A549 (cell line): Measurements from ENCODE around the gene KIFC3. TPM values are rescaled to one million over a fixed set of nuclear protein-coding genes. Genes with fewer than 3 reads are reported as not detected.

Experiments used
- ATAC-seq, 2 experiments: fragments of 200-7000 bp in 1 of 2; fragments of >200 bp in 1 of 2; cut with Nextera tagmentation in 1 of 2; cut with Tn5 transposase in 1 of 2; 3 replicates each; pipeline versions ENCODE4 v1.8.0 to v1.9.1; 2018 to 2020; ENCODE audit warnings: mild to moderate bottlenecking in 1 of 2, moderate library complexity in 1 of 2
- CTCF ChIA-PET: fragments of 300-600 bp; sonication (Branson Sonifier 250); formaldehyde crosslinking; extraction: SDS; loops from one replicate; lab custom pipeline; 2021; ENCODE audit warnings: antibody characterized with exemption, inconsistent platforms; lab: Yijun Ruan, JAX
- POLR2A ChIA-PET: fragments of 350-600 bp; formaldehyde crosslinking; extraction: SDS; loops from one replicate; lab custom pipeline; 2021; ENCODE audit warnings: antibody characterized with exemption, inconsistent platforms; lab: Yijun Ruan, JAX
- DNase-seq, 2 experiments: peaks; one replicate each; pipeline versions ENCODE4 v3.0.0 to v3.0.0-alpha.2; 2011 to 2016; ENCODE audit warnings: low read depth in 1 of 2, low spot score in 1 of 2
- FAIRE-seq: peaks from 2 replicates; lab custom pipeline; 2011; peaks lifted over from hg19 to GRCh38; lab: Jason Lieb, UNC
- H3K27ac ChIP-seq, 2 experiments: fragments of >200 bp; sonication (Bioruptor Twin); formaldehyde crosslinking; 3 replicates each; pipeline ENCODE4 v1.5.1; 2016 to 2017
- H3K4me1 ChIP-seq: fragments of >200 bp; sonication (Bioruptor Twin); formaldehyde crosslinking; 3 replicates; pipeline ENCODE4 v1.6.1; 2016
- H3K4me2 ChIP-seq: fragments of >200 bp; sonication (Bioruptor Twin); formaldehyde crosslinking; 3 replicates; pipeline ENCODE4 v1.6.1; 2016
- H3K4me3 ChIP-seq: fragments of >200 bp; sonication (Bioruptor Twin); formaldehyde crosslinking; 3 replicates; pipeline ENCODE4 v1.5.1; 2016
- H3K9me3 ChIP-seq: fragments of >200 bp; sonication (Bioruptor Twin); formaldehyde crosslinking; 3 replicates; pipeline ENCODE4 v1.6.1; 2016
- ATOH8 ChIP-seq: fragments of 250-450 bp; sonication (Bioruptor Pico); IDR thresholded peaks from 2 replicates; pipeline ENCODE4 v1.5.0; 2020; ENCODE audit warnings: low read depth, mild to moderate bottlenecking, moderate library complexity
- CBX8 ChIP-seq: fragments of 200-600 bp; sonication (generic); IDR thresholded peaks from 2 replicates; pipeline ENCODE4 v1.6.1; 2016
- CTCF ChIP-seq: fragments of >200 bp; sonication (Bioruptor Twin); formaldehyde crosslinking; IDR thresholded peaks from 3 replicates; pipeline ENCODE4 v1.5.1; 2016
- EHMT2 ChIP-seq: fragments of 200-600 bp; sonication (generic); IDR thresholded peaks from 2 replicates; pipeline ENCODE4 v1.6.1; 2016; ENCODE audit warnings: antibody characterized with exemption, low read depth, mild to moderate bottlenecking, moderate library complexity
- FOSL2 ChIP-seq, 2 experiments: fragments of 450-650 bp in 1 of 2; fragments of >200 bp in 1 of 2; sonication (Bioruptor Twin) in 1 of 2; formaldehyde crosslinking; IDR thresholded peaks; 2 replicates each; pipeline versions ENCODE4 v1.5.0 to v1.6.1; 2016 to 2020; ENCODE audit warnings: mild to moderate bottlenecking in 1 of 2, moderate library complexity in 1 of 2
- HOXB5 ChIP-seq: fragments of 250-450 bp; sonication (Bioruptor Pico); IDR thresholded peaks from 2 replicates; pipeline ENCODE4 v1.5.0; 2020; ENCODE audit warnings: mild to moderate bottlenecking, moderate library complexity
- JUN ChIP-seq, 2 experiments: fragments of >200 bp; sonication (Bioruptor Twin); formaldehyde crosslinking; IDR thresholded peaks; 2 replicates in 1 of 2; 3 replicates in 1 of 2; pipeline ENCODE4 v1.6.1; 2016 to 2017
- JUNB ChIP-seq: fragments of >200 bp; sonication (Bioruptor Twin); formaldehyde crosslinking; IDR thresholded peaks from 2 replicates; pipeline ENCODE4 v1.6.1; 2016
- KDM1A ChIP-seq: fragments of 200-600 bp; sonication (generic); IDR thresholded peaks from 2 replicates; pipeline ENCODE4 v1.6.1; 2016; ENCODE audit warnings: low read depth, mild to moderate bottlenecking
- MAFK ChIP-seq: fragments of 450-650 bp; IDR thresholded peaks from 2 replicates; pipeline ENCODE4 v1.6.1; 2014; ENCODE audit not compliant: partially characterized antibody
- NFE2L2 ChIP-seq: fragments of 150-350 bp; conservative IDR thresholded peaks from 2 replicates; pipeline ENCODE4 v1.6.1; 2014; ENCODE audit warnings: low read length
- NR3C1 ChIP-seq: fragments of >200 bp; sonication (Bioruptor Twin); formaldehyde crosslinking; IDR thresholded peaks from 3 replicates; pipeline ENCODE4 v1.6.1; 2017
- POLR2AphosphoS2 ChIP-seq: conservative IDR thresholded peaks from 2 replicates; pipeline ENCODE4 v1.6.1; 2012; ENCODE audit warnings: low read length, improper control_type of control experiment, inconsistent platforms
- RCOR1 ChIP-seq: fragments of 150-350 bp; IDR thresholded peaks from 2 replicates; pipeline ENCODE4 v1.6.1; 2014; ENCODE audit warnings: antibody characterized with exemption, low read length, low read depth
- SREBF2 ChIP-seq: fragments of 450-650 bp; IDR thresholded peaks from 2 replicates; pipeline ENCODE4 v1.6.1; 2014; ENCODE audit warnings: mild to moderate bottlenecking, moderate library complexity
- TFCP2L1 ChIP-seq: fragments of 250-450 bp; sonication (Bioruptor Pico); IDR thresholded peaks from 2 replicates; pipeline ENCODE4 v1.5.0; 2021; ENCODE audit warnings: mild to moderate bottlenecking
- TP53 ChIP-seq: fragments of 250-450 bp; sonication (Bioruptor Pico); IDR thresholded peaks from 2 replicates; pipeline ENCODE4 v1.5.0; 2021; ENCODE audit warnings: mild to moderate bottlenecking, moderate library complexity
- ZC3H11A ChIP-seq: fragments of 450-650 bp; IDR thresholded peaks from 2 replicates; pipeline ENCODE4 v1.6.1; 2014; ENCODE audit warnings: antibody characterized with exemption, mild to moderate bottlenecking
- ZNF302 ChIP-seq: fragments of 250-450 bp; sonication (Bioruptor Pico); IDR thresholded peaks from 2 replicates; pipeline ENCODE4 v1.9.0; 2021; ENCODE audit warnings: inconsistent platforms, mild to moderate bottlenecking, moderate library complexity
- WGBS: methylation state at CpG from one replicate; pipeline ENCODE4 v1.1.6; 2017; ENCODE audit errors: missing lambda C conversion rate; 5-methylcytosine and 5-hydroxymethylcytosine counted together
- polyA plus RNA-seq, 4 experiments: library from polyadenylated mRNA; depleted of rRNA in 3 of 4; stranded (reverse); fragments of >200 nt; fragmentation: RNase III in 1 of 4; extraction: RNeasy Plus Mini Kit Qiagen cat#74134 plus additional on column Dnase treatment in 1 of 4; gene quantifications; 2 replicates in 3 of 4; 3 replicates in 1 of 4; pipeline ENCODE4 v1.2.3, GENCODE V29; 2011 to 2017

Gene KIFC3
- polyA plus RNA-seq, 2 of the 4 experiments (the other 2 are of a cell fraction) = 128 to 178 TPM

GRCh38 chr16:57786632-57787518 lies 15.4 kb downstream of the KIFC3 start:
- no peaks in the 10 kb centered on the region for H3K9me3 ChIP-seq
- H3K4me2 ChIP-seq = no peak overlapping the region
- peak; percentile 19 to 22; a peak in 4 of 6 replicates for ATAC-seq
- H3K4me3 ChIP-seq = no peak overlapping the region
- ChIA-PET POLR2A (interaction anchor here (0.7 to 2.3 kb wide), 6 partner anchors 9 to 30 kb away, joined by 3 to 6 read pairs (median 4); no protein-coding TSS in a partner anchor), CTCF (interaction anchor here (0.7 to 3.2 kb wide), 13 partner anchors 9 to 211 kb away, joined by 3 to 17 read pairs (median 4); no protein-coding TSS in a partner anchor)
- WGBS = 87% methylated on average over 22 of the region's 26 CpGs
- H3K4me1 ChIP-seq = peaks cover 70% of the 10 kb centered on the region
- TF ChIP-seq TFCP2L1 (CRISPR knock-in tag) (no peak), MAFK (no peak), JUN (IDR thresholded peaks at IDR 0.05) (peak in 1 of 2 experiments; percentile 39; a peak in 1 of 5 replicates)
- no peak for DNase-seq
- H3K27ac ChIP-seq = peak overlapping the region in 1 of 2 experiments; percentile 64; a peak in 3 of 6 replicates
- FAIRE-seq = no peak

- TF ChIP-seq NR3C1 (no peak), ZNF302 (CRISPR knock-in tag) (no peak), RCOR1 (no peak), NFE2L2 (no peak), ATOH8 (no peak), CTCF (no peak), SREBF2 (no peak), JUNB (no peak), KDM1A (no peak), EHMT2 (no peak), CBX8 (no peak), POLR2AphosphoS2 (no peak)
- peaks cover 64% of the 10 kb centered on the region for H3K4me1 ChIP-seq
- no peaks in the 10 kb centered on the region for H3K9me3 ChIP-seq
- DNase-seq (no peak), FAIRE-seq (no peak), ATAC-seq (0 out of 6 replicates have a peak, but pooled peaks of 1 of the 2 experiments have one; percentile 1)
- WGBS = 92% methylated on average over 8 of the region's 8 CpGs
- H3K27ac ChIP-seq = no peak overlapping the region; a peak in 1 of 6 replicates
- H3K4me3 ChIP-seq = no peak overlapping the region
- H3K4me2 ChIP-seq = no peak overlapping the region
- ChIA-PET CTCF (interaction anchor here (1.6 to 3.2 kb wide), 4 partner anchors 10 to 210 kb away, joined by 5 to 17 read pairs (median 10); partner anchors contain the start of gene KATNB1), POLR2A (interaction anchor here (0.5 to 2.3 kb wide), 3 partner anchors 8 to 14 kb away, joined by 3 to 6 read pairs (median 5); no protein-coding TSS in a partner anchor)
These were observed 16.4 kb downstream of the KIFC3 start for GRCh38 chr16:57785924-57786323.

- ChIA-PET CTCF (interaction anchor here (1.4 to 2.9 kb wide), 4 partner anchors 10 to 209 kb away, joined by 3 to 17 read pairs (median 6); partner anchors contain the start of gene KATNB1), POLR2A (interaction anchor here (0.5 to 2.3 kb wide), 4 partner anchors 8 to 14 kb away, joined by 3 to 6 read pairs (median 4); no protein-coding TSS in a partner anchor)
- no peak for FAIRE-seq
- ATAC-seq = no peak
- Histone ChIP-seq H3K4me1 (peaks cover 60% of the 10 kb centered on the region), H3K4me2 (no peak overlapping the region), H3K4me3 (no peak overlapping the region), H3K9me3 (no peaks in the 10 kb centered on the region), H3K27ac (peak overlapping the region in 1 of 2 experiments; percentile 8; a peak in 1 of 6 replicates)
- no peak for TF ChIP-seq FOSL2 (IDR thresholded peaks at IDR 0.05)
- no peak for TF ChIP-seq FOSL2 (CRISPR knock-in tag; IDR thresholded peaks at IDR 0.05)
- TF ChIP-seq TP53 (CRISPR knock-in tag) = no peak
- TF ChIP-seq ZC3H11A = no peak
- TF ChIP-seq HOXB5 (CRISPR knock-in tag) = no peak
- DNase-seq = no peak
- 83% methylated on average over 1 of the region's 10 CpGs for WGBS
These were observed 16.9 kb downstream of the KIFC3 start for GRCh38 chr16:57785385-57785784.
